K562 (cell line): ENCODE data around the gene KCNJ2. TPM values are rescaled to one million over a fixed set of nuclear protein-coding genes. Genes with fewer than 3 reads are reported as not detected.

Experiments used
- ATAC-seq: fragments of 200-7000 bp; cut with Tn5 transposase; 3 replicates; pipeline ENCODE4 v1.9.1; 2020; ENCODE audit warnings: moderate library complexity
- BruUV-seq: library from RNA; stranded (reverse); fragments of 400-500 nt; replicated peaks from 2 replicates; lab custom pipeline; 2021; lab: Mats Ljungman, UMichigan
- CTCF ChIA-PET: fragments of 300-600 bp; formaldehyde crosslinking; extraction: SDS; loops from one replicate; lab custom pipeline; 2021; ENCODE audit warnings: low intra/inter-chr PET ratio; lab: Yijun Ruan, JAX
- POLR2A ChIA-PET: fragments of 300-600, 350-650 bp; sonication (Branson Sonifier 250); formaldehyde crosslinking; extraction: SDS; loops from one replicate; lab custom pipeline; 2021; ENCODE audit warnings: antibody characterized with exemption, inconsistent platforms; lab: Yijun Ruan, JAX
- DNase-seq, 4 experiments: peaks; one replicate each; pipeline versions ENCODE4 v3.0.0 to v3.0.0-alpha.2; 2011 to 2018; ENCODE audit warnings: low spot score in 3 of 4, mixed read lengths in 3 of 4; ENCODE audit errors: extremely low read depth in 1 of 4
- FAIRE-seq: peaks from 2 replicates; lab custom pipeline; 2011; peaks lifted over from hg19 to GRCh38; lab: Jason Lieb, UNC
- H2AFZ ChIP-seq: 2 replicates; pipeline ENCODE4 v1.6.0; 2011; ENCODE audit warnings: low read depth, low read length, control low read depth, inconsistent platforms
- H3K27ac ChIP-seq: fragments of 200-600 bp; 3 replicates; pipeline ENCODE4 v1.8.0; 2011; ENCODE audit warnings: low read depth, mild to moderate bottlenecking, control low read depth, inconsistent platforms, low read length, moderate library complexity, mixed read lengths; ENCODE audit errors: extremely low read depth
- H3K27me3 ChIP-seq, 2 experiments: fragments of 300-600 bp in 1 of 2; 2 replicates in 1 of 2; 3 replicates in 1 of 2; pipeline versions ENCODE4 v1.6.0 to v1.8.0; 2011; ENCODE audit warnings: inconsistent platforms in 2 of 2, low read length in 2 of 2, mild to moderate bottlenecking in 1 of 2, mixed read lengths in 1 of 2, moderate library complexity in 1 of 2; ENCODE audit not compliant: control insufficient read depth in 2 of 2, insufficient read depth in 2 of 2
- H3K36me3 ChIP-seq: fragments of 300-600 bp; 3 replicates; pipeline ENCODE4 v1.8.0; 2011; ENCODE audit warnings: mild to moderate bottlenecking, low read length, inconsistent platforms; ENCODE audit not compliant: control insufficient read depth, insufficient read depth
- H3K4me1 ChIP-seq, 2 experiments: fragments of 200-600 bp in 1 of 2; replicated peaks in 1 of 2; 2 replicates in 1 of 2; 3 replicates in 1 of 2; pipeline versions ENCODE4 v1.5.1 to v1.8.0; 2011; ENCODE audit warnings: inconsistent platforms in 2 of 2, low read length in 2 of 2, mild to moderate bottlenecking in 1 of 2, mixed read lengths in 1 of 2, moderate library complexity in 1 of 2; ENCODE audit not compliant: control insufficient read depth in 2 of 2, insufficient read depth in 2 of 2
- H3K4me2 ChIP-seq: 2 replicates; pipeline ENCODE4 v1.6.1; 2011; ENCODE audit warnings: low read length, control low read depth, inconsistent platforms, mixed read lengths; ENCODE audit not compliant: insufficient read depth
- H3K4me3 ChIP-seq: fragments of 200-600 bp; sonication (generic), shearing (Covaris generic); 2 replicates; pipeline ENCODE4 v1.5.1; 2016; ENCODE audit warnings: control low read depth, inconsistent platforms
- H3K79me2 ChIP-seq: fragments of 200-600 bp; 3 replicates; pipeline ENCODE4 v1.8.0; 2011; ENCODE audit warnings: low read length, inconsistent platforms; ENCODE audit not compliant: control insufficient read depth, insufficient read depth
- H3K9ac ChIP-seq, 2 experiments: 2 replicates each; pipeline versions ENCODE4 v1.6.0 to v1.6.1; 2011; ENCODE audit warnings: low read depth in 2 of 2, low read length in 2 of 2, control low read depth in 1 of 2, inconsistent platforms in 1 of 2, mild to moderate bottlenecking in 1 of 2, mixed read lengths in 1 of 2; ENCODE audit not compliant: insufficient read depth in 1 of 2
- H3K9me1 ChIP-seq: one replicate; pipeline ENCODE4 v1.6.0; 2011; ENCODE audit warnings: inconsistent platforms, mild to moderate bottlenecking, low read length, moderate library complexity; ENCODE audit not compliant: control insufficient read depth, insufficient read depth
- H3K9me3 ChIP-seq: replicated peaks from 2 replicates; pipeline ENCODE4 v1.5.1; 2011; ENCODE audit warnings: low read depth, low read length, inconsistent platforms; ENCODE audit not compliant: control insufficient read depth, insufficient read depth
- H4K20me1 ChIP-seq: replicated peaks from 2 replicates; pipeline ENCODE4 v1.6.1; 2011; ENCODE audit warnings: low read length, inconsistent platforms, mixed read lengths; ENCODE audit not compliant: control insufficient read depth, insufficient read depth
- CEBPG ChIP-seq, 3 experiments: fragments of 200-800 bp in 1 of 3; sonication (Bioruptor generic) in 1 of 3; sonication (generic) in 1 of 3; formaldehyde crosslinking in 1 of 3; IDR thresholded peaks in 2 of 3; conservative IDR thresholded peaks in 1 of 3; 2 replicates each; pipeline versions ENCODE4 v1.6.1 to v1.8.0; 2016 to 2022; ENCODE audit warnings: missing compliant biosample characterization in 2 of 3, missing genetic modification characterization in 2 of 3, mild to moderate bottlenecking in 1 of 3, missing genetic modification reagents in 1 of 3
- CREBBP ChIP-seq: IDR thresholded peaks from one replicate; pipeline ENCODE4 v1.6.1; 2012; ENCODE audit warnings: low read depth, mild to moderate bottlenecking, control low read depth, inconsistent platforms, low read length
- ZNF282 ChIP-seq: sonication (generic); formaldehyde crosslinking; IDR thresholded peaks from 2 replicates; pipeline ENCODE4 v1.8.1; 2023; ENCODE audit warnings: missing genetic modification reagents
- WGBS: fragments of 100-300 bp; shearing (Covaris generic); methylation state at CpG from one replicate; pipeline ENCODE4 v1.1.6; 2016; ENCODE audit warnings: low coverage, mixed read lengths; ENCODE audit not compliant: insufficient coverage; ENCODE audit errors: missing lambda C conversion rate; 5-methylcytosine and 5-hydroxymethylcytosine counted together
- in situ Hi-C: fragments of 300-500 bp; cut with MboI; formaldehyde crosslinking; loops from 4 replicates; pipeline ENCODE4 v1.15.0; 2018; ENCODE audit warnings: inconsistent platforms, mixed read lengths
- intact Hi-C: fragments of 100-400 bp; cut with micrococcal nuclease; formaldehyde crosslinking; loops from 2 replicates; pipeline ENCODE4 v1.14.2; 2022
- polyA plus RNA-seq, 8 experiments: library from polyadenylated mRNA; depleted of rRNA in 4 of 8; stranded (reverse) in 5 of 8; unstranded in 3 of 8; fragments of >200 nt; fragmentation: Nextera tagmentation in 2 of 8; fragmentation: Illumina TruSeq in 1 of 8; extraction: Ambion mirVana in 2 of 8; extraction: Trizol in 1 of 8; gene quantifications; 2 replicates each; pipeline versions ENCODE4 v1.2.1 to v1.2.3, GENCODE V29; 2011 to 2014; ENCODE audit warnings: inconsistent platforms in 1 of 8, missing spikeins in 1 of 8
- total RNA-seq, 7 experiments: library from RNA; depleted of rRNA in 6 of 7; stranded (reverse); fragments of >200 nt in 6 of 7; fragmentation: Illumina TruSeq in 2 of 7; extraction: Trizol in 2 of 7; gene quantifications; 2 replicates each; pipeline versions ENCODE4 v1.2.1 to v1.2.3, GENCODE V29; 2011 to 2021; ENCODE audit warnings: low replicate concordance in 1 of 7
- TF ChIP-seq, protein P1 (sequence below): sonication (generic); formaldehyde crosslinking; IDR thresholded peaks from 2 replicates; pipeline ENCODE4 v1.8.0; 2022; ENCODE audit warnings: mild to moderate bottlenecking, missing genetic modification reagents
- TF ChIP-seq, protein P2 (sequence below), 2 experiments: fragments of 450-650 bp; conservative IDR thresholded peaks; 2 replicates each; pipeline ENCODE4 v1.6.1; 2017; ENCODE audit warnings: mild to moderate bottlenecking in 2 of 2, moderate library complexity in 2 of 2

KCNJ2 gene
- total and polyA plus RNA-seq, 9 of the 15 experiments (the other 6 are each of a cell fraction or from before 2014, with no cell fraction given): not detected

DNA sequence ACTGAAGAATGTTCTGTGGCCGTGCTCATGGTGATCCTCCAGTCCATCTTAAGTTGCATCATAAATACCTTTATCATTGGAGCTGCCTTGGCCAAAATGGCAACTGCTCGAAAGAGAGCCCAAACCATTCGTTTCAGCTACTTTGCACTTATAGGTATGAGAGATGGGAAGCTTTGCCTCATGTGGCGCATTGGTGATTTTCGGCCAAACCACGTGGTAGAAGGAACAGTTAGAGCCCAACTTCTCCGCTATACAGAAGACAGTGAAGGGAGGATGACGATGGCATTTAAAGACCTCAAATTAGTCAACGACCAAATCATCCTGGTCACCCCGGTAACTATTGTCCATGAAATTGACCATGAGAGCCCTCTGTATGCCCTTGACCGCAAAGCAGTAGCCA lies 36.8 kb upstream of the KCNJ2 start:
- no peak overlapping the region for H3K9ac ChIP-seq
- 0 out of 2 replicates have a peak, but pooled peaks have one; percentile 31 for TF ChIP-seq CEBPG (CRISPR knock-in tag; IDR thresholded peaks at IDR 0.05)
- TF ChIP-seq CEBPG (tag; conservative IDR thresholded peaks at IDR 0.05 in 1 of 2, IDR thresholded peaks at IDR 0.05 in 1 of 2): no peak
- TF ChIP-seq CREBBP: no peak
- no peak for TF ChIP-seq ZNF282 (CRISPR knock-in tag)
- TF ChIP-seq, protein P1, sequence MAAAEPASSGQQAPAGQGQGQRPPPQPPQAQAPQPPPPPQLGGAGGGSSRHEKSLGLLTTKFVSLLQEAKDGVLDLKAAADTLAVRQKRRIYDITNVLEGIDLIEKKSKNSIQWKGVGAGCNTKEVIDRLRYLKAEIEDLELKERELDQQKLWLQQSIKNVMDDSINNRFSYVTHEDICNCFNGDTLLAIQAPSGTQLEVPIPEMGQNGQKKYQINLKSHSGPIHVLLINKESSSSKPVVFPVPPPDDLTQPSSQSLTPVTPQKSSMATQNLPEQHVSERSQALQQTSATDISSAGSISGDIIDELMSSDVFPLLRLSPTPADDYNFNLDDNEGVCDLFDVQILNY (CRISPR knock-in tag): no peak
- TF ChIP-seq, protein P2, sequence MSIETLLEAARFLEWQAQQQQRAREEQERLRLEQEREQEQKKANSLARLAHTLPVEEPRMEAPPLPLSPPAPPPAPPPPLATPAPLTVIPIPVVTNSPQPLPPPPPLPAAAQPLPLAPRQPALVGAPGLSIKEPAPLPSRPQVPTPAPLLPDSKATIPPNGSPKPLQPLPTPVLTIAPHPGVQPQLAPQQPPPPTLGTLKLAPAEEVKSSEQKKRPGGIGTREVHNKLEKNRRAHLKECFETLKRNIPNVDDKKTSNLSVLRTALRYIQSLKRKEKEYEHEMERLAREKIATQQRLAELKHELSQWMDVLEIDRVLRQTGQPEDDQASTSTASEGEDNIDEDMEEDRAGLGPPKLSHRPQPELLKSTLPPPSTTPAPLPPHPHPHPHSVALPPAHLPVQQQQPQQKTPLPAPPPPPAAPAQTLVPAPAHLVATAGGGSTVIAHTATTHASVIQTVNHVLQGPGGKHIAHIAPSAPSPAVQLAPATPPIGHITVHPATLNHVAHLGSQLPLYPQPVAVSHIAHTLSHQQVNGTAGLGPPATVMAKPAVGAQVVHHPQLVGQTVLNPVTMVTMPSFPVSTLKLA (conservative IDR thresholded peaks at IDR 0.05): no peak
- H3K79me2 ChIP-seq: peaks cover 12% of the 10 kb centered on the region
- no peaks in the 10 kb centered on the region for H3K27me3 ChIP-seq
- 35% methylated on average over 11 of the region's 11 CpGs for WGBS
- in situ Hi-C loops (no loop called here), intact Hi-C loops (loop anchor here (10.0 kb wide), 1 partner anchor 238 kb away; no protein-coding TSS in a partner anchor)
- CTCF ChIA-PET: no interaction called here
- no peaks in the 10 kb centered on the region; a peak in 2 of 5 replicates for H3K4me1 ChIP-seq
- DNase-seq (no peak), FAIRE-seq (no peak), ATAC-seq (no peak)
- H4K20me1 ChIP-seq: 0 out of 2 replicates have a peak, but pooled peaks cover 2% of the 10 kb centered on the region
- no peaks in the 10 kb centered on the region for H3K9me3 ChIP-seq
- H3K4me3 ChIP-seq: no peak overlapping the region
- H2AFZ ChIP-seq: no peak overlapping the region
- no peaks in the 10 kb centered on the region for H3K9me1 ChIP-seq
- POLR2A ChIA-PET: interaction anchor here (1.0 kb wide), 1 partner anchor 12 kb away, joined by 3 read pairs; no protein-coding TSS in a partner anchor
- peaks cover 4% of the 10 kb centered on the region; the same call in 1 of the 3 replicates for H3K36me3 ChIP-seq
- H3K27ac ChIP-seq: no peak overlapping the region
- no peak overlapping the region for H3K4me2 ChIP-seq
- BruUV-seq: no TSS peak
